NCI-H1694 treated with DMSO at 0.1 percent for 48 hours (cell line): ENCODE results near the gene ABLIM1.

ENCODE experiments used
- DNase-seq: peaks from one replicate; lab custom pipeline; 2025; lab: John Stamatoyannopoulos, UW

Gene ABLIM1

DNA sequence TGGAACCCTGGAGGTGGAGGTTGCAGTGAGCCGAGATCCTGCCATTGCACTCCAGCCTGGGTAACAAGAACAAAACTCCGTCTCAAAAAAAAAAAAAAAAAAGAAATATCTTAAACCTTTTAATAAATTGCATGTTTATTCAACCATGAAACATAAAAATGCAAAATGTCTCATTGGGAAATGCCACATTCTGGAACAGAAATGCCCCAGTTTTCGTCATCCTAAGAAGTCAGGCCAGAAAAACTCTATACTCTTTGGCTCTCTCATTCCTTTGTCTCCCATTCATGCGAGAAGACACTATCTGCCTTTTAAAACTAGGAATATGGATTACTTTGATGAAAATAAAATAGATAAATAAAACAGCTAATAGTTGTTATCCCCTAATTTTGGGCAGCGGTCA is 21.5 kb upstream of the ABLIM1 start:
- no peak for DNase-seq

DNA sequence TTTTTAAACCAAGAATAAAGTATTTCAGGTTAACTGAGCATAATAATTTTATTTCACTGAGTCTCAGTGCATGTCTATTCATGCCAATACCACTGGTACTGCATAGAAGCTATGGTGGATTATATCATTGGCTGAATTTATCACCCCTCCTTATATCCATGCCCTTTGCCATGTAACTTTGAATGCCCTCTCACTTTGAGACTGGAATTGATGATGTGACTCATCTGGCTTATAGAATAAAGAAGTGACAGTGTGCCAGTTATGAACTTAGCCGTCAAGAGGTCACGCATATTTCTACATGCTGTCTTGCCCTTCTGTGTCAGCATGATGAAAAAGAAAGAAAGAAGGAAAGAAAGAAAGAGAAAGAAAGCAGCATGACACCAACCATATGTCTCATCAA is 20.7 kb upstream of the ABLIM1 start:
- DNase-seq = no peak

DNA sequence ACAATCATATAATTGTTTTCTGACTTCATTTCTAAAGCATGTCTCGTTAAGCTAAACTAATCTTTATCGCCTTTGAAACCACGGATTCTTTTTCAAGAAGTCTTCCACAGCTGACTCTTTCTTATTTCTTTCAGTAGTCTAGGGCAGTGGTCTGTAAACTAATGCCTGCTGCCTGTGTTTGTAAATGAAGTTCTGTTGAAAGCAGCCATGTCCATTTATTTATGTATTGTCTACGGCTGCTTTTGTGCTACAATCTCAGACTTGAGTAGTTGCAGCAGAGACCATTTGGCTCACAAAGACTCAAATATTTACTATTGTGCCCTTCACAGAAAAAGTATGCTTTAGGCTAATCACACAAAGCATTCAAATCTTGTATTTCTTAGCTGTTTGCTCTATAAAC is 20.3 kb upstream of the ABLIM1 start:
- DNase-seq = no peak

DNA sequence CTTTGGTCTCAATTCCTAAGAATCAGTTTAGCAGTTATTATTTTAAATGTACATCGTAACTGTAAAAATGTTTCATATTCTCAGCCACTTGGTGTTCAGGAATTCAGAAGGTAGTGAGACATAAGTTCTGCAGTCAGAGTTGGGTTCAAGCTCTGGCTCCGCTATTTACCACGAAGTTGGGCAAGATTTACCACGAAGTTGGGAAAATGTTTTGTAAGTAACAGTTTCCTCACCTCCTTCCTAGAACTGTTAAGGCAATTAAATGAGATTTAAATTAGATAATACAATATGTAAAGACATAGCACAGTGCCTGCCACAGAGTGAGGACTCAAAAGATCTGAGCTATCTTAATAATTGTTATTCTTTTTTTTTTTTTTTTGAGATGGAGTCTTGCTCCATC is 16.3 kb upstream of the ABLIM1 start:
- DNase-seq = no peak

DNA sequence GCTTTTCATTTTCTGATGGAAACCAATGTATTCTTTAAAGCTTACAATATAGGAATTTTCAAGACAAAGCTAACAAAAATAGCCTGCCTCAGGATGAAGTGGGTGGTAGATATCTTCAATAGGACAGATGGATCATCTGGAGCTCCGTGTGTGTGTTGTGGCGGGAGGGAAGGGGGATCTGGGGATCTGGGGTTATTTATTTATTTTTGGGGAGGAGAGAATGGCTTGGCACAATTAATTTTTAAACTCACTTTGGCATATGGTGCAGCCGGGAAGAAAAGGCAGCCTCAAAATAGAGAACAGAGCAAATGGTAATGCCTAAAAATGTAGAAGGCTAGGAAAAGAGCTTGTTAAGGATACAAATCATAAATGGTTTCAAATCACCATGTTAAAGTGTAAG is 11.6 kb upstream of the ABLIM1 start:
- no peak for DNase-seq

DNA sequence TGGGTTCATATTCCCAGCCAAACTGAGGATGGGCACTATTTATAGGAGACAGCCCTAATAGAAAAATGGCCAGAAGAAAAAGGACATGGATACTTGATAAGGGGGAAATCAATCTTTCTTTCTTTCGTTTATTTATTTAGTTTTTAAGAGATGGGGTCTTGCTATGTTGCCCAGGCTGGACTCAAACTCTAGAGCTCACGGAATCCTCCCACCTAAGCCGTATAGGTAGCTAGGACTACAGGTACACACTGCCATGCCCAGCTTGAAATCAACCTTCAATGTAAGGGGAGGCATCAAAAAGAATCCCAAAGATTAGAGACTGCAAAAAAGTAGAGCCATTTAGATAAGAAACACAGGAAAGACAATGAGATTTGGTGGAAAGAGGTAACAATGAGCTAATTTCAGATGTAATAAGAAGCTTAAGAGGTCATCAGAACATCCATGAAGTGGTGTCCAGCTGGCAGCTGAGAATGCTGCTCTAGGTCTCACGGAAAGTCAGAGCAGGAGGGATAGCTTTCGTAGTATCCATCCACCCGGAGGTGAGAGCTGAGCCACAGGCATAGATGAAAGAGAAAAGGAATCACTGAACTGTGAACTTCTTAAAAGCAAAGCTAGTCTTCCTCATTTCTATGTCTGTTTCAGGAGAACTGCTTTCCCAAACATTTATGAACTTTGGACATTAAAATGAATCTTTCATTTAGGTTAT is 10.5 kb upstream of the ABLIM1 start:
- DNase-seq = no peak

DNA sequence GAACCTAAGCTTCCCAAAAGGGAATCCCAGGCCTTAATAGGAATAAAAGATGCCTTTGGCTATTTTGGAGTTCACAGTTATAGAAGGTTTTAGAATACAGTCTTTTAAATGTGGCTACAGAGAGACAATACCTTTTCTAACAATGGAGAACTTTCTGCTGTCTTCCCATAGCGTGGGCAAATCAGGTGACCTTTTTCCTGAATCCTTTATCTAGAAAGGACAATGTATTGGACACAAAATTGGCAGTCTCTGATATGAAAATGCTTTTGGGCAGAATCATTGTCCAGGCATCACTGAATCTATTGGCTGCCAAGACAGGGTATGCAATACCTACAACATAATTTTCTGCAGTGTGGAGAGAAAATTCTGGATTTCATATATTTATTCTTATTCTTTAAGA is 7.8 kb upstream of the ABLIM1 start:
- DNase-seq = no peak

DNA sequence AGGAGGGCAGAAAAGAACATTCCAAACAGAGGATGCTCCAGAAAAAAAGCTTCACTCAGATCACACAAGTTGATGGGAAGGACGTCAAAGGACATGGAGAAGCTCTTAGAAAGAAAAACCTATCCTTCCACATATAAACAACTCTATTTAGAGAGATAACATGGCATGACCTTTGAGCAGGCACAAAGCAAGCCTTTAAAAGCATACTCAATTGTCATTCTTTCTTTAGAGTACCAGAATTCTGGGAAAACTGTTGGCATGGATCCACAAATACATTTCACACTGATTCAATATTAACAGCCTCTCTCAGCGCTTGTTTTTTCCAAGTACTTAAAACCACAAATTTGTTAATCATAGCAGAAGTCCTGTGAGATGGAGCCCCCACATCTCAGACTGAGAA is 7.3 kb upstream of the ABLIM1 start:
- no peak for DNase-seq

DNA sequence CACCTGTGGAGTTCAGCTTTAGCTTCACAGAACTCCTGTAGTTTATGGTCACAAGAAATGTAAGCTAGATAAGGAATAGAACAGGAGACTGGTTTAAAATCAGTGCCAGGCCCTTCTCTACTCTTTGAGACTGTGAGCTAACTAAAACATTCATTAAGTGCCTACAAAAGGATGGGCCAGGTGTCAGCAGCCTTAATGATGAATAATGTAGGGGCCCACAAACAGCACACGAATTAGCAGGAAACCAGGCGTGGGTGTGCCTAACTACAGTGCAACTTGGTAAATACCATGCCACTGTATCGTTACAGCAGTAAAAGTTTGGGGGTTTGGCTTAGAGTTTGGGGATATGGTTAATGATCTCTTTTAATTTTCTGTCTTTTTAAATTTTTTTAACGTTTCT is 6.1 kb upstream of the ABLIM1 start:
- DNase-seq = no peak

DNA sequence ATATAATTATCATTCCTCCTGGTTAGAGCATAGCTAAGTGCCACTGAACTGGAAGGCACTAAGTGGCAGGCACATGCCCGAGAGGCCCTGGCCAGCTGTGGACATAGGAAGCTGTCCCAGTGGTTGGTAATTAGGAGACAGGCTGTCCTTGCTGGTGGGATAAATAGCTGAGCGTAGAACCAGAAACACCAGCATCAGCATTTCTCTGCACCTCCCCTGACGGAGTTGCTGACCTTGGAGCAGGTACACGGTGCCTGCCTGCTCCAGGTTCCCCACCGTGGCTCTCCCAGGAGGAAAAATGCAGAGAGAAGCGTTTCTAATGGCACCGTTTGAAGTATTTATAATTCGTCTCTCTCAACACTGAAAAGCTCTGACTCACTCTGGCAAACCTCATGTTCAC is 5.6 kb upstream of the ABLIM1 start:
- DNase-seq = no peak

DNA sequence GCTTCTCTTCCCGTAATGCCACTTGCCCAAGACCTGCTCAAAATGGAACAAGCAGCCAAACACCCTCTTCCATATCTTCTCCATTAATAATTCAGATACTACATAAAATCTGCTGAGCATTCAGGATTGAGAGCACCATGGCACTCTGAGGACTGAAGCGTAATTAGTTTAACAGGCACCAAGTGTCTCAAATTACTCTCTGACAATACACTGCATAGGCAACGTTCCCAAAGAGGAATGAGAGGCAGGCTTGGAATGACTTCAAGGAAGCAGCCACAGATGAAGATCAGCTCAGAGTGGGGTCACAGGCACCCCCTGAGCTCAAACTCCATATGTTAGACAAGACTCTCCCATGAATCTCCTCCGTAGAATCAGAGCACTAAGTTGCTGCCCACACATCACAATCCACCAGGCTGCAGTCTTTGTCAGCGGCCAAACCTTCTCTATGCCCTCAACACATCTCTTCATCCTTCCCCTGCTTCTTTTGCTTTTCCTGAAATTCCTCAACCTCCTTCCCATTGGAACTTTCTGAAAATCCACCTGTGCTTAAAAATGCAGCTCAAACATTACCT is 4.7 kb upstream of the ABLIM1 start:
- DNase-seq = no peak

DNA sequence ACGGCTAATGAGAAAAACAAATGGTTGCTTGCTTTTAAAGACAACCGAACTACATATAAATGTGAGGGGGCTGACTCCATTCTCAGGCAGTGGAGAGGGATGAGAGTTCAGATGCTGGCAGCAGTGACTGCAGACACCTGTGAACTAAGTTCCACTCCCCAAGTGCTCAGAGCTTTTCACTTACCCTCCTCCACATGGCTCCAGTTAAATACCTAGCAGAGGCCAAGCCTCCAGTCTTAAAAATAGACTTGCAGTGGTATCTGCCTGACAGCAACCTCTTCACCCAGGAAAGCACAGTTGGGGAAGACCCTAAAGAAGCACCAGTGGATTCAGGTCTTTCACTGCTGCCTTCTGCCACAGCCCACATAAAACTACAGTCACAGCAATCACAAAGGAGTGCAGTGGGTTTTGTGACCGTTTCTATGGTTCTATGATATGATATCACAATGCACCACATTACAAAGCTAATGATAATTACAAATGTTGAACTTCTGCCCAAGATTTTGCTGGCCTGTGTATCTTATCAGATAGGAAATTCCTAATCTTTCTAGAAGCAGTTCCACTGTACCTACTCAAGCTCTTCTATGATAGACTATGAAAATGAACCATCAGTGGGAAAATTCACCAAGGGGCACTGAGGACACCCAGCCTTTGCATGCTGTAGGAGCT is 3.3 kb upstream of the ABLIM1 start:
- DNase-seq = no peak

DNA sequence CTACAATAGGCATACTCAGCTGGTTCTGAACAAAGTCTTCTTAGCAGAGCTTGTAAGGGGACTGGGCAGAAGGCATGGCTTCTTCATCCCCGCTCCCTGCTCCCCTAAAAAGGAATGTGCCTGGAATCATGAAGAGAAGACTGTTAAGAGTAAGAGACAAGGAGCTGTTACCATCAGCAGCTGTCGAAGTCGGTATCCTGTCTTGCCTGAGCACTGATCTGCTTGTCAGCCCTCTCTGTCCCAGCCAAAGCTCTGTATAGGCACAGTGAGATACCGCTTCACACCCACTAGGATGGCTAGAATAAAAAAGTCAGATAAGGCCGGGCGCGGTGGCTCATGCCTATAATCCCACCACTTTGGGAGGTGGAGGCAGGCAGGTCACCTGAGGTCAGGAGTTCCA is 2.4 kb downstream of the ABLIM1 start:
- no peak for DNase-seq

DNA sequence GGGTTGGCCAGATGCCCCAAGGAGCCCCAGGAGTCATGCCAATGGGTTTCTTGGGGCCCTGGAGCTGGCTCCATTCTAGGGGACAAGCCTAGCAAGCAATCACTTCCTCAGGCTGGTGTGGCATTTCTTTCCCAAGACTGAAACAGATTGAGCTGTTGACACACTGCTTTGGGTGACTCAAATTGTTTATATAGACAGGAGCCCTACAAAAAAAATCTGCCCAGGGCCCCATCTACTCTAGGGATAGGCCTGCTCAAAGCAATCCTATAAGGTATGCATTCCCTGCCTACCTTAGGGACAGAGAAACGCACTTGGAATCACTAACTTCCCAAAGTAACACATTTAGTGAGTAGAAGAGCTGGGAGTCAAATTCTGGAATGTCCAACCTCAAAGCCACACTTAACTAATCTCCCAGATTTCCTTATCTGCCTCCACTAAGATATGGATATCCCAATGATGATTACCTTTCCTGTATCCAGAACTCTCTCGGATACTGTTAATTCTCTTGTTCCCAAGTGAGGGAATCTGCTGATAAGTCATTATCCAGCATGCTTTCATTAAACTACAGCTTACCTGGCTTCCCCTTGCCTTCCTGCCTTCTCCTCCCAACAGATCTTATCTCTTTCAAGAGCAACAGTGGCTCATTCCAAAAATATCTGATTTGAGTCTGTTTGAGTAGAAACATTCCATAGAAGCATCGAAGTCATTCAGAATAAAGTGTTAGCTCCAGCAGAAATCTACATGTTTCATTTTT is 3.1 kb downstream of the ABLIM1 start:
- no peak for DNase-seq

DNA sequence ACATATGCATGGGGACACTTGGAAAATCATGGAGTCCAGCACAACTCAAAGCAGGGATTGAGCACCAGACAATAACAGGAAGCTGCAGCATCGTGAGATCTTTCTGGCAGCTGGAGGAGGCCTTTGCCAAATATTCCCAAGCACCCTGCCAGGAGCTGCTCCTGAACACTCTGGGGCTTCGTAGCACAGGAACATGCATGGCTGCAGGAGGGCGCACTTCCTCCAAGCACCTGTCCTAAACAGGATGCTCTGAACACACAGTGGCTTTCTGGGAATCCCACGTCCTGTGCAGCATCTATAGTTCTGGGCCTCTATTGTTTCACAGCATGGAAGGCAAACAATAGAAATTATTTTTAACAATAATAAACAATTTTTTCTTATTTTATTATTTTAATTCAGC is 4.1 kb downstream of the ABLIM1 start:
- peak; percentile 2 for DNase-seq

DNA sequence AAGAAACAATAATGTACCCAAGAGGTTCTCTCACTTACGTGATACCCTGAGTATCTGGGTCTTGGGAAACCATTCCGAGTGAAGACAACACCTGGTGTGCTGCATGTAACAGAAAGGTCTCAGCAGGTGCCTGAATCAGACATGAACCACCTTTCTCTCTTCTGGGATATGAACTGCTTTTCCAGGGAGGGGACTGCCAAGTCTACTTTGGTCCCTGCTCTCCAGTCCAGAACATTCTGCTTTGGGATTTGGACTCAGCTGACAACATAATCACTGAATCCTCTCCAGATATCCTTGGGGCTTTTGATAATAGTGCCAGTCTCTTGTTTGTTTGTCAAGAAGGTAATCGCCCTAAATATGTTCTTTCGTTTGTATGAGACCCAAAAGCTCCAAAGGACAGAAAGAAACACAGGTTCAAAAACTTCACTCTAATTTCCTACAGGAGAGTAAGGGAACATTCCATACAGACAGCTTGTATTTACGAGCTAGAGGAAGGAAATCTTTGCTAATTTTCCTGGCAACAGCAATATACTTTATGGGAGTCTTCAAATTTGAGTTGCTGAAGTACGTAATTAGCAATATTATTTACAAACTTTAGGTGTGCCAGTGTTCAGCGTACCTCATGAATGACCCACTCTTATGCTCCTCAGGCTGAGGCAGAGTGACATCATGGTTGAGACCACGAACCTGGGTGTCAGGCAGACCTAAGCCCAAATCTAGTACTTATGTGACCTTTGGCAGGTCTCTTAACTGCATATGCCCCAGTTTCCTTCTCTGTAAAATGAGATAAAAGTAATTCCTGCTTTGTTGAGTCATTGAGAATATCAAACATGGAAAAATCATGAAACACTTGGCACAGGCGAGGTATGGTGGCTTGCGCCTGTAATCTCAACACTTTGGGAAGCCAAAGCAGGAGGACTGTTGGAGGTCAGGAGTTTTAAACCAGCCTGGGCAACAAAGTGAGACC is 5.4 kb downstream of the ABLIM1 start:
- DNase-seq = no peak

DNA sequence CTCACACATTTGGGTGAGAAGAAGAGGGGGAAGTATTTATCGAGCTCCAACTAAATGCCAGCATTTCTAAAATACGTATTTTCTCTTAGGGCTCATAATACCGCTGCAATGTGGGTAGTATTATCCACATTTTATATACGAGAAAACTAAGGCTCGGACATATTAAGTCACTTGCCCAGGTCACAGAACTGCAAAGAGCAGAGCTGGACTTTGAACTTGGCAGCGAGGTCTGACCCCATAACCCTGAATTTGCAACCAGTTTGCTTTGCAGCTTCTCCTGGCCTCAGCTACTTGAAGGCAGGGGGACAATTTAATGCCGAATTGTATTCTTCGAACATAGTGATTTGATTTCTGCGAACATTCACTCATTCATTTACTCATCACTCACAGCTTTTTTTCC is 7.2 kb downstream of the ABLIM1 start:
- no peak for DNase-seq

DNA sequence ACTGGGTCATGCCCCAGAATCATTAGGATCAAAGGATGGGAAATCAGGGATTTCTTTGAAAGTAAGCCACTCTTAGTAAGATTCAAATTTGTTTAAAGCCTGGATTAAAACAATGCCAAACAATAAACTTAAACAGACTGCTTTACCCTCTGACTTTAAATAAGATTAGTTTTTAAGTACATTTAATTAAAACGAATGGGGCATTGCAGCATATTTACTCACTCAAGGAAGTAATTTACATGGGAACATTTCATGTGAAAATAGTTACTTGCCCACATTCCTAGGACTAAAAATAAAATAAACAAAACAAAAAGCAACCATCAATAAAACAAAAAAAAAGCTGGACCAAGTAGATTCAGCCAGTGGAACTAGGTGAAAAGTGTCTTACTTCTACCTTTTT is 7.8 kb downstream of the ABLIM1 start:
- DNase-seq = no peak

DNA sequence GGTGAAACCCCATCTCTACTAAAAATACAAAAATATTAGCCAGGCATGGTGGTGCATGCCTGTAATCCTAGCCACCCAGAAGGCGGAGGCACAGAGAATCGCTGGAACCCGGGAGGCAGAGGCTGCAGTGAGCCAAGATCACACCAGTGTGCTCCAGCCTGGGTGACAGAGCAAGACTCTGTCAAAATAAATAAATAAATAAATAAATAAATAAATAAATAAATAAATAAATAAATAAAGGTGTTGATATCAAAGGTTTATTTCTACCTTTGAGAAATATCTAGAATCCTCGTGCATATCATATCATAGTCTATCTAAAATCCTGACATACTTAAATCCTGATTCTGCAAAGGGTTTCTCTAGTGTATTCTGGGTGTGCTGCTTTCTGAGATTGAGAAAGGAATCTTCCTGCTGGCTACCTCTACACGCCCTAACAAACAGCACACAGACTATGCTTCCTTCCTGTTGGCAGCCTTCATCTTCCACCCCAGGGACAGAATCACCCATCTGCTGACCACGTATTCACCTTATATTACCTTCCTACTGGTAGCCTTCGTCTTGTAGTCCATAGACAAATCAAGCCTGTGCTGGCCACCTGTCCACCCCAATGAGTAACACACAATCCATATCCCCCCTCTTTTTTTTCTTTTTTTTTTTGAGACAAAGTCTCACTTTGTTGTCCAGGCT is 8.7 kb downstream of the ABLIM1 start:
- no peak for DNase-seq

DNA sequence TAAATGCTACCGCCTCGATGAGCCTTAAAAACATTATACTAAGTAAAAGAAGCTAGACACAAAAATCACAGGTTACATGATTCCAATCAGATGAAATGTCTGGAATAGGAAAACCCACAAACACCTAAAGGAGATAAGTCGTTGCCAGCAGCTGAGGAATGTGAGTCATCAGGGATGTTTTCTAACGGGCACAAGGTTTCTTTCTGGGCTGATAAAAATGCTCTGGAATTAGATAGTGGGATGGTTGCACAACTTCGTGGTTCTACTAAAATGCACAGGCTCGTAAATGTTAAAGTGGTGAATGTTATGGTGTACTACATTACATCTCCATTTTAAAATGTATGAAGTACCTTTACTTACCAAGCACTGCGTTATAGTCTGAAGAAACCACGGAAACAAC is 9.7 kb downstream of the ABLIM1 start:
- no peak for DNase-seq

DNA sequence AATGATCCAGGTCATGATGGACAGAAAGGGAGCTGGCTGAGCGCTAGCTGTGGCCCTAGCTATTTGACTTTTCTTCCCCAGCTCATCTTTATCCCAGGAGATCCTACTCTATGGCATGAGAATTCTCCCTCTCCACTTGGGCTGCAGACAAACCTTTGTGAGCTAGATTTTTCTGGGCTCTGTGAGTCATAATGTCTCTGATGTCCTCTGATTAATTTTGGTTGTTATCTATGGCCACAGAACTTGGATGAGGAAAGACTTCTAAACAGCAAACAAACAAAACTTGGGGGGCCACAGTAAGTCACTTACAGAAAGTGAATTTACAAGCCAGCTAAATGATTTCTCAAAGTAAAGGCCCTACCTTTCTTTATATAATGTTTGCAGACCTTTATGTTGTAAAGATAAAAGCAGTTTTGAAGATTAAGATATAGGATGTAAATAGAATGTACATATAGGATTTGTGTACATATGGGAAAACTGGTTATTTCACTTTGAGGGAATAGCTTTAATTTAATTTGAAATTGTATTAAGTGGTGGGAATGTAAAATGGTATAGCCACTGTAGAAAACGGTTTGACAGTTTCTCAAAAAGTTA is 10.4 kb downstream of the ABLIM1 start:
- DNase-seq = no peak
